Measurements from ENCODE around the gene JARID2.
A peak's percentile ranks its signal among the peaks of the same experiment; 100 is the strongest.

JARID2 gene

GRCh38 chr6:15500078-15500740, 254.3 kb downstream of the JARID2 start:
- DNase-seq = no peak

GRCh38 chr6:15500901-15501825, 255.3 kb downstream of the JARID2 start:
- no peak for DNase-seq

- DNase-seq = peak; percentile 32
Observed at GRCh38 chr6:15501826-15502445, 256.1 kb downstream of the JARID2 start.

GRCh38 chr6:15502446-15503345, 256.8 kb downstream of the JARID2 start:
- no peak for DNase-seq

- no peak for DNase-seq
Observed at GRCh38 chr6:15503346-15503680, 257.4 kb downstream of the JARID2 start.

- no peak for DNase-seq
Observed at GRCh38 chr6:15504040-15504495, 258.2 kb downstream of the JARID2 start.

- peak; percentile 63 for DNase-seq
Observed at GRCh38 chr6:15504581-15505350, 258.9 kb downstream of the JARID2 start.

GRCh38 chr6:15505463-15505918, 259.6 kb downstream of the JARID2 start:
- peak; percentile 44 for DNase-seq

GRCh38 chr6:15506066-15506465, 260.2 kb downstream of the JARID2 start:
- no peak for DNase-seq

- no peak for DNase-seq
Observed at GRCh38 chr6:15507221-15507620, 261.4 kb downstream of the JARID2 start.

- no peak for DNase-seq
Observed at GRCh38 chr6:15507746-15508145, 261.9 kb downstream of the JARID2 start.

- peak; percentile 33 for DNase-seq
Observed at GRCh38 chr6:15508441-15508871, 262.6 kb downstream of the JARID2 start.

- no peak for DNase-seq
Observed at GRCh38 chr6:15508931-15509330, 263.1 kb downstream of the JARID2 start.

- DNase-seq = peak; percentile 62
Observed at GRCh38 chr6:15509335-15509933, 263.6 kb downstream of the JARID2 start.

GRCh38 chr6:15510121-15510520, 264.3 kb downstream of the JARID2 start:
- no peak for DNase-seq

GRCh38 chr6:15510536-15511247, 264.8 kb downstream of the JARID2 start:
- DNase-seq = no peak

- no peak for DNase-seq
Observed at GRCh38 chr6:15511248-15512125, 265.6 kb downstream of the JARID2 start.

- no peak for DNase-seq
Observed at GRCh38 chr6:15512126-15512525, 266.3 kb downstream of the JARID2 start.

GRCh38 chr6:15512721-15513120, 266.9 kb downstream of the JARID2 start:
- peak; percentile 73 for DNase-seq

All from MV-4-11 (cell line).